SK-N-SH treated with all-trans-retinoic acid at 6 μM for 48 hours (cell line): Measurements from ENCODE around the gene LRRC25.
"Not testable (repeated sequence)": the region's sequence is repeated elsewhere in the genome, so short reads cannot be mapped to it uniquely, and the experiment has no call there.

Experiments
- CREB5 ChIP-seq: fragments of 250-450 bp; sonication (Bioruptor Pico); IDR thresholded peaks from 2 replicates; pipeline ENCODE4 v1.5.1; 2020; ENCODE audit warnings: low read depth, mild to moderate bottlenecking, moderate library complexity
- ESRRG ChIP-seq: fragments of 250-450 bp; sonication (Bioruptor Pico); IDR thresholded peaks from 2 replicates; pipeline ENCODE4 v1.6.1; 2021; ENCODE audit warnings: mild to moderate bottlenecking
- OSR1 ChIP-seq: fragments of 250-450 bp; sonication (Bioruptor Pico); IDR thresholded peaks from 2 replicates; pipeline ENCODE4 v1.8.0; 2022; ENCODE audit warnings: moderate library complexity, mild to moderate bottlenecking, inconsistent platforms
- ZFP3 ChIP-seq: fragments of 250-450 bp; sonication (Bioruptor Pico); IDR thresholded peaks from 2 replicates; pipeline ENCODE4 v1.5.0; 2020; ENCODE audit warnings: mild to moderate bottlenecking, moderate library complexity

GRCh38 chr19:18364277-18364825 lies 33.1 kb downstream of the LRRC25 start:
- TF ChIP-seq ESRRG (CRISPR knock-in tag); CREB5: not testable (repeated sequence)
- TF ChIP-seq ZFP3 (peak; percentile 88), OSR1 (CRISPR knock-in tag) (peak; percentile 50; the same call in 1 of the 2 replicates)
